Measurements from ENCODE around the gene KMT2C.
A peak's percentile ranks its signal among the peaks of the same experiment; 100 is the strongest.
"Not testable (repeated sequence)": the region's sequence is repeated elsewhere in the genome, so short reads cannot be mapped to it uniquely, and the experiment has no call there.

The KMT2C gene

GRCh38 chr7:152353281-152353680 lies 82.5 kb downstream of the KMT2C start:
- not testable (repeated sequence) for FAIRE-seq

- FAIRE-seq, result not testable (repeated sequence)
These were observed 84.1 kb downstream of the KMT2C start for GRCh38 chr7:152351747-152352146.

GRCh38 chr7:152351168-152351567 lies 84.6 kb downstream of the KMT2C start:
- no peak for FAIRE-seq

- FAIRE-seq, result peak; percentile 25
These were observed 87.9 kb downstream of the KMT2C start for GRCh38 chr7:152347888-152348287.

- FAIRE-seq, result no peak
These were observed 91.5 kb downstream of the KMT2C start for GRCh38 chr7:152344253-152344652.

GRCh38 chr7:152342796-152343195 lies 93.0 kb downstream of the KMT2C start:
- FAIRE-seq, result no peak

GRCh38 chr7:152341914-152342236 lies 93.9 kb downstream of the KMT2C start:
- no peak for FAIRE-seq

- peak; percentile 98 for FAIRE-seq
These were observed 94.5 kb downstream of the KMT2C start for GRCh38 chr7:152341039-152341913.

GRCh38 chr7:152340161-152340560 lies 95.6 kb downstream of the KMT2C start:
- FAIRE-seq, result no peak

- FAIRE-seq, result no peak
These were observed 97.2 kb downstream of the KMT2C start for GRCh38 chr7:152338561-152338960.

- peak; percentile 91 for FAIRE-seq
These were observed 98.9 kb downstream of the KMT2C start for GRCh38 chr7:152336754-152337368.

GRCh38 chr7:152335900-152336571 lies 99.8 kb downstream of the KMT2C start:
- FAIRE-seq, result peak; percentile 69

- no peak for FAIRE-seq
These were observed 102.7 kb downstream of the KMT2C start for GRCh38 chr7:152333134-152333533.

GRCh38 chr7:152330827-152331226 lies 105.0 kb downstream of the KMT2C start:
- FAIRE-seq, result no peak

- FAIRE-seq, result no peak
These were observed 106.3 kb downstream of the KMT2C start for GRCh38 chr7:152329469-152329868.

- no peak for FAIRE-seq
These were observed 107.6 kb downstream of the KMT2C start for GRCh38 chr7:152328234-152328633.

- no peak for FAIRE-seq
These were observed 120.0 kb downstream of the KMT2C start for GRCh38 chr7:152315845-152316244.

- FAIRE-seq, result no peak
These were observed 121.8 kb downstream of the KMT2C start for GRCh38 chr7:152313831-152314604.

- FAIRE-seq, result no peak
These were observed 122.6 kb downstream of the KMT2C start for GRCh38 chr7:152313217-152313616.

- FAIRE-seq, result no peak
These were observed 123.5 kb downstream of the KMT2C start for GRCh38 chr7:152312316-152312715.

GRCh38 chr7:152307902-152308301 lies 127.9 kb downstream of the KMT2C start:
- FAIRE-seq, result no peak

- not testable (repeated sequence) for FAIRE-seq
These were observed 136.2 kb downstream of the KMT2C start for GRCh38 chr7:152299542-152300143.

- FAIRE-seq, result no peak
These were observed 142.9 kb downstream of the KMT2C start for GRCh38 chr7:152292897-152293296.

All from A204.1 (cell line).